NCI-H82 (cell line): ENCODE results near the gene GJA1.
A peak's percentile ranks its signal among the peaks of the same experiment; 100 is the strongest.
"Not testable (repeated sequence)": the region's sequence is repeated elsewhere in the genome, so short reads cannot be mapped to it uniquely, and the experiment has no call there.

Source experiments
- DNase-seq: peaks from one replicate; lab custom pipeline; 2025; lab: John Stamatoyannopoulos, UW

GJA1 gene

DNA sequence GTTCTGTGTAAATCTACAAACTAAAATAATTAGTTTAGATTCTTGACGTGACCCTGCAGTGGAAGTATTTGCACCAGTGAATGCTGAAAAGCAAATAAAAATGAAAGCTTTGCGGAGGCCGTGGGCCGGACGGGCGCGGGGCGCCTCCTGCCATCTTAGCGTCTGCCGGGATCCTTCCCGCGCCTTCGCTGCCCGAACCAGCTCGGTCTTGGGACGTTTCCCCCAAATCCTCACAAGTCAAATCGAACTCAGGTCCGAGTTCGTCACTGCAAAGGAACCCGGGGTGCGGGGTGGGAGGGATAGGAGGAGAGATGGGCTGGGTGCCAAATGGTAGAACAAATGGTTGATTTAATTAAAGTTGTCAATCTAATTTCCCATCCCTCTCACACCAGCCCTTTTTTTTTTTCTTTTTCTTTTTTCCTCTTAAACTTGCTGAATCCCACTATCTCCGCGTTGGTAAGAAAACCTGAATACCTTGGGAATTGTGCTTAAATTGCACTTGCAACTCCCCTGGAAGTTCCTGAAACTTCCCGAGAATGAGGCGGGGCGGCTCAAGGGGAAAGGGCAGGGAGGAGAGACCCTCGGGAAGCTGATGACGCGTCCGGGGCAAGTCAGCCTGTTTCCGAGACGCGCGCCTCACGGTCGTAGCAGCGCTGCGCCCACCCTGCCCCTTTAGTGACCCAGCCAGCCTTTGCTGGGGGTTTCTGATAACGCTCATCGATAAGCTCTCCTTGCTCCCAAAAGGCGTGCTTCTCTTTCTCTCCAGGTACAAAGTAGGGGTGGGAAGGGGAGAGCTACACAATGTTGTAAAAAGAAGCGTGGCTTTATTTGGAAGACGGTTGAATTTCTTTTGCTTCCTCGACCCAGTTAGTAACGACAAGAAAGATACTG is 1.8 kb downstream of the GJA1 start:
- peak; percentile 42 for DNase-seq

DNA sequence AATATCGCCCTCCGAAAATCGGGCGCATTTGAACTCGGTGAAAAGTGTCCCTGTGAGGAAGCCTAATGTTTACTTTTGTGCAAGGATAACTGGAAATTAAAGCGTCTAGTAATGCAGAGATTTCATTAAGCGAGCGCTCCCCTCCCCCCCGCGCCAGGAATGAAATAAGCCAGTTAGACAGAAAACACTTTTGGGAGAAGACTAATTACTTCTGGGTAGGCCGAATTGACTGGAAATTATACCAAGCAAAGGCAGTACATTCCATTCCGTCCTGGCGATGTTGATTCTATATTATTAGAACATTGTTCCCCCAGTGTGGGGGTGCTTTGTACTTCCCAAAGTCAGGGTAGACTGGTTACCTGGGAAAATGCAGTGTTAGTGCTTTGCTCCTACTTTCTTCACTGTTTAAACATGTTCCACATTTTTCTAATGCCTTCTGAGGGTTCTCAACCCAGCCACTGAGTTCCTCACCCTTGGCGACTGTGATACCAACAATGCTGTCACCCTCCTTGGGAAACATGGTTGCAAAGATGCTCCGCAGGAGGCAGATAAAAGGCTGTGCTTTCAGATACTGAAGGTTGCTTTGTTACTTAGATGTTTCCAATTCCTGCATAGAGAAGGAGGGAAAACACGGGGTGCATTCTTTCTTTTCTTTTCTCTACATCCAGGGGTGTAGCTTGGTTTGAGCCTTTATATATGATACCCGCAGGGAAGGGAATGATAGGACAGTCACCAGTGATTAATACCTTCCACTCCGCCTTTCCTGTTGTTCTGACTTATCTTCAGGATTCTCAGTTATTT is 2.6 kb downstream of the GJA1 start:
- DNase-seq, result peak; percentile 42

DNA sequence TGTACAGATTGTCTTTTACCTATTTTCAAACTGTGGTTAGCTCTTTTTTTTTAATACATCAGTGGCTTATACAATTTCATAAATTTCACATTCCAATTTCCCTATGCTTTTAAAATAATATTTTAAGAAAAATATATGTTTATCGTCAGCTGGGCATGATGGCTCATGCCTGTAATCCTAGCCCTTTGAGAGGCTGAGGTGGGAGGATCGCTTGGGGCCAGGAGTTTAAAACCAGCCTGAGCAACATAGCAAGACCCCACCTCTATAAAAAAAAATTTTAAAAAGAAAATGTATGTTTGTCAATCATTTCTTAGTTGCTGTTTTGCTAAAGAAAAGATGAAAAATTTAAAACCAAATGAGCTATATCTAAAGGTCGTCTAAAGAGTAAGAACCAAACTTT is 3.4 kb downstream of the GJA1 start:
- no peak for DNase-seq

DNA sequence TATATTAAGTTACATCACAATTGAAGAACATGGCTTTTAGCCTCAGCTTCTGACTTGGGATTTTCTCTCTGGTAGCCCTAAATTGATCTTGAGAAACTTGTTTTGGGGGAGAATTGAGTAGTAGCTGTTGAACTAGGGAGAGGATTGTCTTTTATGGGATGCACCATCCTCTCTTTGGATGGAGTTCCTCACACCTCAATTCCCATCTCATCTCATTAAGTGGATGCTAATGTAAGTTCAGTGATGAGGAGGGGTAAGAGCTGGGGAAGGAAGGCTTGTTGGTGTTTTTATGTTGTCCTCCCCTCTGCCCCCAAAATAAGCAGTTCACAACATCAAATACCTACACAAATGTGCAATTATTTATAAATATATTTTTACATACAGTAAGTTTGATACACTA is 4.0 kb downstream of the GJA1 start:
- no peak for DNase-seq

DNA sequence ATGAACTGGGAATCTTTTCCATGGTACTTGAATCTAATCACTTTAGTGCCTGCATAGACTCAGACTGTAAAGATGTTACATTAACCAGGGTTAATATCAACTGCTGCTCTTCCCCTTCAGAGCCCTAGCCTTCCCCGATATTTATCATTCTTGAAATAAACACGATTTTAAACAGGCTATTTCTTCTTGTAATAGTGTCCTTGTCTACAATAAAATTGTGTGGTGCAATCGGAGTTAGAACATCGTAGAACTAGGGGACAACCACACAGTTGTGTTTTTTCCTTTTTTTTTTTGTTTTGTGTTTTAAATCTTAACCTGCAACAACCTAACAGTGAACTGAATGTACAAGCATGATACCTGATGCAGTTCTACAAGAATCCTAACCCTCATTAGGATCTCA is 4.5 kb downstream of the GJA1 start:
- no peak for DNase-seq

DNA sequence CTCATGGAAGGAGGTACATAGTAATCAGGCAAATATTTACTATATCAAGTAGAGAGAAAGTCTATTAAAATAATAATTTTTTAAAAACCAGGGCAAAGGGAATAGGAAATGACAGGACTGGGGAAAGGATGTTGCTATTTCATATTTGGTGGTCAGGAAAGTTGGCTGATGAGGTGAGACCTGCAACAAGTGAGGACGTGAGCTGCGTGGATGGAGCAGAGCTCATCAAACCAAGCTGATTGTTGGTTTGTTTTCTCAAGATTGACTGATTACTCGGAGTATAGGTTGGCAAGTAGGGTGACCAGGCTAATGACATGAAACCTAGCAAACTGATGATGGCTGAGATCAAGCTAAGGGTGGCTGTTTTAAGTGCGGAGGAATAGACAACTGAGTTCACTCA is 6.0 kb downstream of the GJA1 start:
- DNase-seq, result no peak

DNA sequence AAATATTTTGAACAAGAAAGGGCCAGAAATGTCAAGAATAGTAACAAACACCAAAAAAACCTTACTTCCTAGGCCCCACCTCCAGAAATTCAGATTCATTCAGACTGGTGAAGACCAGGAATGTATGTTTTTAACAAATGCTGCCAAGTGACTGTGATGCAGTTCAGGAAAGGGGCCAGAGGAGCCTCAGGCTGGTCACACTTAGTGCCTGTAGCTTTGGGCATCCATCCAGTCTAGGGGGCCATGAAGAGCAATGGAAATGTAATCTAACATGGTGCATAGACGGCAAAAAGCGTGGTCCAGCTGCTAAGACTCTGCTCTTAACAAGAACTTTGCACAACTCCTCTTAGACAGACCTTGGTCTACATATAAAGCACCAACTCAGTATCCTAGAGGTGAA is 7.1 kb downstream of the GJA1 start:
- no peak for DNase-seq

DNA sequence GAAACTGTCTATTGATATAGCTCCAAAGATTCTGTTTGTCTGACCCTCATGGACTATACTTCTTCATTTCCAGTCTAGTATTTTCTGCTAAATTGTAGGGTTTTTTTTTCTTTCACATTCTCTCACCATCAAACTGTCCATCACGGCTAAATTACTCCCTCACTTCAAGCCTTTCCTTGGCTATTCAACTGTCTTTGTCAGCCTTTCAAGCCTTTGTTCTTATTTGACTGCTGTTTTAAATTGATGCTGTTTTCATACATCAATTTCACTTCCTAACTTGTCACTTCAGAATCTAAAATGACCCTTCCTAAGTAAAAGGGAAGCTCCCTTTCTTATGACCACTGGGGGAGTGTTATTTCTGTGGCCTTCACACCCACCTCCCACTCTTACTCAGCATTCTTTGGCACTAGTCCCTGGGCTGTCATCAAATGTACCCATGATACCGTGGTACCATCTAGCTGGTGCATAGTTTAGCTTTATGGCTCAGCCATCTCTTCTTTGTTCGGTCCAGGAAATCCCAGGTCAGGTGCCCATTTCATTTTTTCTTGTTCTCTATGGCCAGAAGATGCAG is 8.6 kb downstream of the GJA1 start:
- no peak for DNase-seq

DNA sequence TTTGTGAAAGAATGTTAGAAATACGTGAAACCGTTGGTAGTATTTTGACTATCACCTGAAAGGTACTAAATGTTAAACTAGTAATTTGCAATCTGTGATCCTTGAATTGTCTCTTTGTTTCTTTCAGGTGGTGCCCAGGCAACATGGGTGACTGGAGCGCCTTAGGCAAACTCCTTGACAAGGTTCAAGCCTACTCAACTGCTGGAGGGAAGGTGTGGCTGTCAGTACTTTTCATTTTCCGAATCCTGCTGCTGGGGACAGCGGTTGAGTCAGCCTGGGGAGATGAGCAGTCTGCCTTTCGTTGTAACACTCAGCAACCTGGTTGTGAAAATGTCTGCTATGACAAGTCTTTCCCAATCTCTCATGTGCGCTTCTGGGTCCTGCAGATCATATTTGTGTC is 11.3 kb downstream of the GJA1 start:
- DNase-seq, result not testable (repeated sequence)

DNA sequence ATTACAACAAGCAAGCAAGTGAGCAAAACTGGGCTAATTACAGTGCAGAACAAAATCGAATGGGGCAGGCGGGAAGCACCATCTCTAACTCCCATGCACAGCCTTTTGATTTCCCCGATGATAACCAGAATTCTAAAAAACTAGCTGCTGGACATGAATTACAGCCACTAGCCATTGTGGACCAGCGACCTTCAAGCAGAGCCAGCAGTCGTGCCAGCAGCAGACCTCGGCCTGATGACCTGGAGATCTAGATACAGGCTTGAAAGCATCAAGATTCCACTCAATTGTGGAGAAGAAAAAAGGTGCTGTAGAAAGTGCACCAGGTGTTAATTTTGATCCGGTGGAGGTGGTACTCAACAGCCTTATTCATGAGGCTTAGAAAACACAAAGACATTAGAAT is 12.3 kb downstream of the GJA1 start:
- not testable (repeated sequence) for DNase-seq

DNA sequence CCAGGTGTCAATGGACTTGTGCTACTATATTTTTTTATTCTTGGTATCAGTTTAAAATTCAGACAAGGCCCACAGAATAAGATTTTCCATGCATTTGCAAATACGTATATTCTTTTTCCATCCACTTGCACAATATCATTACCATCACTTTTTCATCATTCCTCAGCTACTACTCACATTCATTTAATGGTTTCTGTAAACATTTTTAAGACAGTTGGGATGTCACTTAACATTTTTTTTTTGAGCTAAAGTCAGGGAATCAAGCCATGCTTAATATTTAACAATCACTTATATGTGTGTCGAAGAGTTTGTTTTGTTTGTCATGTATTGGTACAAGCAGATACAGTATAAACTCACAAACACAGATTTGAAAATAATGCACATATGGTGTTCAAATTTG is 13.1 kb downstream of the GJA1 start:
- not testable (repeated sequence) for DNase-seq

DNA sequence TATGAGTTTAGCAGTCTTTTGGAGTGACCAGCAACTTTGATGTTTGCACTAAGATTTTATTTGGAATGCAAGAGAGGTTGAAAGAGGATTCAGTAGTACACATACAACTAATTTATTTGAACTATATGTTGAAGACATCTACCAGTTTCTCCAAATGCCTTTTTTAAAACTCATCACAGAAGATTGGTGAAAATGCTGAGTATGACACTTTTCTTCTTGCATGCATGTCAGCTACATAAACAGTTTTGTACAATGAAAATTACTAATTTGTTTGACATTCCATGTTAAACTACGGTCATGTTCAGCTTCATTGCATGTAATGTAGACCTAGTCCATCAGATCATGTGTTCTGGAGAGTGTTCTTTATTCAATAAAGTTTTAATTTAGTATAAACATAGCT is 13.9 kb downstream of the GJA1 start:
- DNase-seq, result no peak

DNA sequence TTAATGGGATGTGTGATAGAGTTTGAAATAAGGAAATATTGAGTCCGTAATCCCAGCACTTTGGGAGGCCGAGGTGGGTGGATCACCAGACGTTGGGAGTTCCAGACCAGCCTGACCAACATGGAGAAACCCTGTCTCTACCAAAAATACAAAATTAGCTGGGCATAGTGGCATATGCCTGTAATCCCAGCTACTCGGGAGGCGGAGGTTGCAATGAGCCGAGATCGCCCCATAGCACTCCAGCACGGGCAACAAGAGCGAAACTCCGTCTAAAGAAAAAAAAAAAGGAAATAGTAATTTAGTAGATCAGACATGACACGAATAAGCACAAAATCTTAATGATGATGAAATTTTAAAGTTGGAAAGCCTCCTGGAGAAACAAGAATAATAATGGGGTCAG is 14.8 kb downstream of the GJA1 start:
- no peak for DNase-seq

DNA sequence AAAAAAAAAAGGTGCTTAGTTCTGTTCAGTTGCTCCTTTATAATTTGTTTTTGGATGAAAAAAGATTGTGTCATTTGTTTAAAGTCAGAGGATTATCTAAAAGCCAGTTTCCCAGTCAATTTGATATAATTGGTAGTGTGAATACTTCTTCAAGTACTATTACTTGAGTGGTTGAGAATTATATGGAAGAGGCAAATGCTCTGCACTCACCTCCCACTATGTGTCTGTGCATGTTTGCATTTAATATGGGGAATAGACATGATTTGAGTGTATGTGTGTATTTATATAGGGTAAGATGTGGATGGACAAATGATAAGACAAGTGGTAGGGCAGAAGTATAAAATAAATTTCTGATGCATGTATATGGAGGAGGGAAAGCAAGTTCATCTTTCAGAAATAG is 15.8 kb downstream of the GJA1 start:
- no peak for DNase-seq

DNA sequence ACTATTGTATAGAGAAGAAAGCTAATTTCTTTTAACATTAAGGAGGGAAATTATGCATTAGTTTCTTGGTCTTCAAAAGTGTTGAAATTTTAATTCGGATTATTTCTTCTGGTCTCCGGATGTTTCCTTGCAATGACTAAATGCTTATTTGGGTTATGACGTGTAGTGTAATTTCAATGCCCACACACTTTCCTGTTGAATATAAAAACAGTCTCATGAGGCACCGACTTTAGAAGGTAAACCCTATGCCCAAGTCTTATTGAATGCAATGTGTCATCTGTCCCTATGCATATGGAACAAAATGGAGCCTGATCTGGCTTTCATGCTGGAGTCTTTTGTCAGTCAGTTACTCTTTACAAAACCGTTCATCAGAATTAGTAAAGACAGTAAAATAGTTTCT is 17.7 kb downstream of the GJA1 start:
- DNase-seq, result no peak

DNA sequence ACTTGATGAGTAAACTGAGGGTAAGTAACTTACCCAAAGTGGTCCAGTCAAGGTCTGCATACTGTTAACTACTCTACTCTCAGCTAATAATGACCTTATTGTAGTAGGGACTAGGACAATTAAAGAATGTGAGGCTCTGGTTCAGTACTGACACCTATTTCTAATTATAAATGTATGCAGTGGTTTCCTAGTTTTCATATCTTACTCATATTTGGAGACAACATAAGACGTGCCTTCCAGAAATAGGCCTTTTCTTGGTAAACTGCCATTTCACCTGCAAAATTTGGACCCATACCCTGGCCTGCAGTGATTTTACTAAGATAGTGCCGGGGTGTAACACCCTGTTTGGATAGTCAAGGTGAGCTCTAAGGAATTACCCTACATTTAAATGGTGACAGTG is 24.7 kb downstream of the GJA1 start:
- no peak for DNase-seq

DNA sequence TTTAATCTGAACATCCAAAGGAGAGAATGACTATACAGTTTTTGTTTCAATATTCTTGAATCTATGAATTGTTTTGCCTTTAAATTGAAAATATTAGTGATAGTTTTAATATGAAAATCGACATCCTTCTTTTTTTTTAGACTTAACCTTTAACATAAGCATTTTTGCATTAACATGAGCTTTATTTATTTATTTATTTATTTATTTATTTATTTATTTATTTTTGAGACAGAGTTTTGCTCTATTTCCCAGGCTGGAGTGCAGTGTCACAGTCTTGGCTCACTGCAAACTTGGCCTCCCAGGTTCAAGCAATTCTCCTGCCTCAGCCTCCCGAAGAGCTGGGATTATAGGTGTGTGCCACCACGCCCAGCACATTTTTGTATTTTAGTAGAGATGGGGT is 27.6 kb downstream of the GJA1 start:
- DNase-seq, result no peak

DNA sequence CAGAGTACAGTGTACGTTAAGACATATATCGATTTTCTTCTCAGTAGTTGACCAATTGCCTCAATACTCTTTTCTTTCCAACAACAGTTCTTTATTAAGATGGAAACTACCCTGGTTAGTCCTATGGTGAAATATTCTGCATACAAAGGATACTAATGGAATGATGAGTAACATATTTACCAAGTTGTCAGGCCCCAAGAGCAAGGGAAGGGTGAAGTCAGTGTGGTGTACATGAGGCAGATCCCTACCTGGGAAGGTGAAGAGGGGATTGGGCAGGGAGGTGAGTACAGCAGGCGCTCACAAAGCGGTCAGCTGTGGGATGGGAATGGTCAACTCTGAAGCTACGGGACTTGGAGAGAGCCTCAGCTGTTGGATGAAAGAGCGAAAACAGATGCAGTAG is 29.7 kb downstream of the GJA1 start:
- DNase-seq, result no peak

DNA sequence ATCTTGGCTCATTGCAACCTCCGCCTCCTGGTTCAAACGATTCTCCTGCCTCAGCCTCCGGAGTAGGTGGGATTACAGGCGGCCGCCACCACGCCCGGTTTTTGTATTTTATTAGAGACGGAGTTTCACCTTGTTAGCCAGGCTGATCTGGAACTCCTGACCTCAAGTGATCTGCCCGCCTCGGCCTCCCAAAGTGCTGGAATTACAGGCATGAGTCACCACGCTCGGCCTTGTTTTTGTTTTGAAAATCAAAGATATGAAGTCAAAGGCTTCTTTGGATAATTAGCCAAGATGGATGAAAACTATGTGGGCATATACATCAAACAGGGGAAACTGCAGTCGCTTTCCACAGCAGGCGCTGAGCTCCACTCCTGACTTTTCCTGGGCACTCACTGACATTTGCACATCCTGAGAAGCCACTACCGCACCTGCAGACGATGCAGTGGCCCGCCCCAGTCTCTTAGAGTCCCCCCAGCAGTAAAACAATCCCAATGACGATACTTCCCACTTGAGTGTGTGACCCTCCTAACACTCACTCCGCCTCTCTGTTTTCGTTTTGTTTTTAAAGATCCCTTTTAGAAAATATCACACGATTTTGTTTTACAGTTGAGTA is 44.1 kb downstream of the GJA1 start:
- no peak for DNase-seq

DNA sequence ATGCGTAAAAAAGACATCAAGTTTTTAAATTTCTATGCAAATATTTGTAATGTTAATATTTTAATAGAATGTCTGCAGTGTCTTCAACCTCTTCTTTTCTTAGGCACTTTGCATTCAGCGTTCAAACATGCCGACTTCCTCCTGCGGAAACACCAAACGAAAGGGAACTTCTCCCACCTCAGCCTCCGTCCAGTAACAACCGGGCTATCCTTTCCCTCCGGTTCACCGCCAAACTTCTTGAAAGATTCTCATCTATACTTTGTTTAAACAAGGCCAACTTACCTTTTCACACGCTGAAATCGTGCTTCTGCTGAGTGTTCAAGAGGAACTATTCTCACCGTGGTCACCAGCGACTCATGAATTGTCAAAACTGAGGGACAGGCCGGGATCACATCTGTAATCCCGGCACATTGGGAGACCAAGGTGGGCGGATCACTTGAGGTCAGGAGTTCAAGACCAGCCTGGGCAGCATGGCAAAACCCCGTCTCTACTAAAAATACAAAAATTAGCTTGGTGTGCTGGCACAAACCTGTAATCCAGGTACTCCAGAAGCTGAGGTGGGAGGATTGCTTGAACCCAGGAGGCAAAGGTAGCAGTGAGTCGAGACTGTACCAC is 44.8 kb downstream of the GJA1 start:
- DNase-seq, result no peak

DNA sequence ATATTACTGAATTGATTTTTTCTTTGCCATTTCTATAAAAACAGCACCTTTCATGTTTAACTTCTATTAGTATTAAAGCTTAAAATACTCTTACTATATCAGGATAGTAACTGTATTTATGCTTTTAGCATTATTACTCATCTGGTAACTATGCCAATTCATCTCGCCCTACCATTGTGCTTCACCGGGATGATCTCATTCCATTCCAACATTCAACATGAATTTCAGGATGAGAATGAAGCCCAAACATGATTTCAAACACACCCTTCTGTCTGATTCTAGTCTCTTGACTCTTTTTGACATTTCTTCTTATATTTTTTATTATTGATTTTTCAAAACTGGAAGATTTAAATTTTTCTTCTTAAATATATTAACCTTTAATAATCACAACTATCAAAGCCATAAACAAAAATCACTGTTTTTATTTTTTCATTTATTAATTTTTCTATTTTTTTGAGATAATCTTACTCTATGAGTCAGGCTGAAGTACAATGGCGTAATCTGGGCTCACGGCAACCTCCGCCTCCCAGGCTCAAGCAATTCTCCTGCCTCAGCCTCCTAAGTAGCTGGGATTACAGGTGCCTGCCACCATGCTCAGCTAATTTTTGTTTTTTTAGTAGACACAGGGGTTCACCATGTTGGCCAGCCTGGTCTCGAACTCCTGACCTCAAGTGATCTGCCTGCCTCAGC is 46.7 kb downstream of the GJA1 start:
- no peak for DNase-seq

DNA sequence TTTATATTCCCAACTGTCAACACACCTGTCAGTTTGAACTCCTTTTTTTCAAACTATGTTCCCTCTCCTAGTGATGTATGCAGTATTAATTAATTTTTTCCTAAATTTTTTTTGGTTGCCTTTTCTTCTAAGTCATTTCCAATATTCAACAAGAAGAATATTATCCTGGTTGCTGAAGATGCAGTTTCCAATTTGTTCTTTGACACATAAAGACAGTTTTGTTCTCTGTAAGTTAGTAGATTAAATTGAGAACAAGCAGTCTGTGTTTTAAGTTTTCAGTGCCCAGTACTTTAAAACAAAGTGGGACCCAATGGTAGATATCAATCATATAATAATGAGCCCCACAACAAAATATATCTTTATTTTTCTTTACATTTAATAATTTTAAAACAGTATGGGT is 47.3 kb downstream of the GJA1 start:
- no peak for DNase-seq
